NB4 (cell line): Measurements from ENCODE around the gene FHIP1B.
A peak's percentile ranks its signal among the peaks of the same experiment; 100 is the strongest.

ENCODE experiments used
- DNase-seq: peaks from one replicate; pipeline ENCODE4 v3.0.0; 2010; ENCODE audit warnings: low read depth
- H3K4me3 ChIP-seq: one replicate; pipeline ENCODE4 v1.5.1; 2011; ENCODE audit warnings: mild to moderate bottlenecking, low read depth, low read length, moderate library complexity
- CTCF ChIP-seq: IDR thresholded peaks from one replicate; pipeline ENCODE4 v1.5.1; 2012; ENCODE audit warnings: low read depth, low read length
- MYC ChIP-seq: IDR thresholded peaks from 2 replicates; pipeline ENCODE4 v1.6.1; 2011; ENCODE audit warnings: low read depth, low read length
- POLR2A ChIP-seq: IDR thresholded peaks from 2 replicates; pipeline ENCODE4 v1.6.1; 2011; ENCODE audit warnings: mild to moderate bottlenecking; ENCODE audit not compliant: insufficient read length; ENCODE audit errors: extremely low read depth
- TF ChIP-seq, protein P1 (sequence below): IDR thresholded peaks from 2 replicates; pipeline ENCODE4 v1.6.1; 2011; ENCODE audit warnings: low read depth, low read length

Gene FHIP1B

DNA sequence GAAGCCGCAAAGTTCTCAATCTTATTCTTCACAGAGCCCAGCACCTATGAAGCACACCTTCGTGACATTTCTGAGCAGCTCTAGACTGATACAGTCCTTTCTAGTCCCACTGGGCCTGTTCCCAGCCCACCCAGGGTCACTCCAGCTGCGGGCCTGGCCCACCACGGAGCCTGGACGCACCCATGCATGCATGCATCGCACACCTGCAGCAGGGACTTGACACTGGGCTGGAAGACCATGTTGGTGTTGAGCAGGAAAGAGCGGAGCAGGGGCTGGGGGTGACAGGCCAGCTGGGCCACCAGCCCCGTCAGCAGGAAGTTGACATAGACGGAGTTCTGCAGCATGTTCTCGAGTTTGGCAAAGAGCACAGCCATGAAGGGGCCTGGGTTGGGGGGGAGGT is 19.9 kb downstream of the FHIP1B start:
- no peak overlapping the region for H3K4me3 ChIP-seq
- TF ChIP-seq POLR2A, result no peak
- no peak for TF ChIP-seq CTCF
- TF ChIP-seq, protein P1, sequence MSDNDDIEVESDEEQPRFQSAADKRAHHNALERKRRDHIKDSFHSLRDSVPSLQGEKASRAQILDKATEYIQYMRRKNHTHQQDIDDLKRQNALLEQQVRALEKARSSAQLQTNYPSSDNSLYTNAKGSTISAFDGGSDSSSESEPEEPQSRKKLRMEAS, result no peak
- no peak for TF ChIP-seq MYC
- no peak for DNase-seq

GRCh38 chr11:6210274-6210955 is 24.0 kb downstream of the FHIP1B start:
- TF ChIP-seq POLR2A, result no peak
- TF ChIP-seq, protein P1, result no peak
- no peak for TF ChIP-seq CTCF
- TF ChIP-seq MYC, result no peak
- DNase-seq, result no peak
- H3K4me3 ChIP-seq, result no peak overlapping the region

GRCh38 chr11:6209801-6210200 is 24.6 kb downstream of the FHIP1B start:
- TF ChIP-seq MYC (no peak), CTCF (no peak), POLR2A (no peak)
- TF ChIP-seq, protein P1, result no peak
- DNase-seq, result no peak
- no peak overlapping the region for H3K4me3 ChIP-seq

DNA sequence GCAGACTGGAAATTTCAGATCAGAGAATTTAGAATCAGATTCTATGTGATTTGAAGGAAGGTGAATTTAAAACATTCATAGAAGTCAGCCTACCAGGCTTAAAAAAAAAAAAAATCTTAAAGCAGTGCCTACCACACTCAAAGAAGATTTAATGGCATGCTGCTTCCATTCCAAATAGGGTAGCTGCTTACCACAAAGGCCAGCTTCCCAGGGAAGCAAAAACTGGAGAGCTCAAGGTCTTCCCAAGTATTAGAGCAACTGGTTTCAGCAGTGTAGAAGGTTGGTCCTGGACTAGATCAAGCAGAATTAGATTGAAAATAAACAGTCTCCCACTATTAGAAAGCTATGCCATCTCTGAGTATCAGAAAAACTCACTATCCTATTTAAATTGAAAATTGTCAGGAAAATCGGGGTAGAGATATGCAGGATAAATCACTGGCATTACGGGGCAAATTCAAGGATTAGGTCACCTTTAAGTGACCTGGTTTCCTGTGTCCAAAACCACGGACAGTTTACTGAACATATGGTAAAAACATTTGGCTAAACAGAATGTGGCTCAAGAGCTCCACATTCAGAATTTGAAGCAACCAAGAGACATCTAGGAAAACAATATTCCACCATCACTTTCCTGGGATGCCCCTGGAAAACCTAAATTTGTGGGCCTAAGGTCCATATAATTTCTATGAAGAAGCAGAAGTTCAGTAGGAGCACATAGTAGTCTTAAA is 27.8 kb downstream of the FHIP1B start:
- no peak for TF ChIP-seq MYC
- TF ChIP-seq, protein P1, result no peak
- TF ChIP-seq POLR2A, result no peak
- TF ChIP-seq CTCF, result no peak

GRCh38 chr11:6205366-6205765 is 29.1 kb downstream of the FHIP1B start, which contains the start of gene C11orf42:
C11orf42 (plus strand) TSS chr11:6205557; CDS start chr11:6205616, 59 bp downstream.
- DNase-seq, result peak; percentile 12
- H3K4me3 ChIP-seq, result no peak within 1 kb of the TSS
- TF ChIP-seq CTCF, result no peak
- no peak for TF ChIP-seq POLR2A
- no peak for TF ChIP-seq MYC
- TF ChIP-seq, protein P1, result no peak

More for the DNA sequence above, 27.8 kb downstream of the FHIP1B start:
- H3K4me3 ChIP-seq, result no peak overlapping the region
- no peak for DNase-seq
